ENCODE results near the gene MGST2. TPM values are rescaled to one million over a fixed set of nuclear protein-coding genes. Genes with fewer than 3 reads are reported as not detected.

Gene MGST2
- total and polyA plus RNA-seq, 4 donors = 51.7 to 171 (median 60.1) TPM

GRCh38 chr4:139628184-139629012 lies 37.2 kb upstream of the MGST2 start:
- 67 to 83% methylated on average over 16 of the region's 16 CpGs for WGBS, 2 donors
- no peaks in the 10 kb centered on the region for H3K9me3 ChIP-seq (ENCODE audit: control insufficient read depth in 4 of 4, insufficient read depth in 3 of 4, low read length in 3 of 4)
- H3K4me1 ChIP-seq (ENCODE audit: control insufficient read depth in 5 of 5, insufficient read depth in 5 of 5, low read length in 5 of 5) = peaks cover 0 to 2% (median 0%) of the 10 kb centered on the region in 5 donors
- H3K4me3 ChIP-seq = no peak overlapping the region
- no peaks in the 10 kb centered on the region for H3K27me3 ChIP-seq (ENCODE audit: control insufficient read depth in 3 of 3, insufficient read depth in 3 of 3, low read length in 2 of 3)
- DNase-seq (peak; percentile 25 to 46 (median 40)), ATAC-seq (ENCODE audit: insufficient read depth, low FRiP score) (peak; percentile 47)
- H3K27ac ChIP-seq (ENCODE audit: low read depth in 1 of 2, low read length in 1 of 2) = no peak overlapping the region
- H3K36me3 ChIP-seq (ENCODE audit: control insufficient read depth in 4 of 4, insufficient read depth in 4 of 4, low read length in 4 of 4) = no peaks in the 10 kb centered on the region
- no peak for TF ChIP-seq CTCF (IDR thresholded peaks at IDR 0.05; ENCODE audit: control extremely low read depth, extremely low read depth)
- H3K9ac ChIP-seq (ENCODE audit: insufficient read depth in 1 of 2, low read length in 2 of 2) = no peak overlapping the region

GRCh38 chr4:139629436-139630125 lies 36.0 kb upstream of the MGST2 start:
- DNase-seq = no peak
- Histone ChIP-seq H3K4me3 (no peak overlapping the region), H3K36me3 (ENCODE audit: control insufficient read depth in 4 of 4, insufficient read depth in 4 of 4, low read length in 4 of 4) (no peaks in the 10 kb centered on the region), H3K27ac (ENCODE audit: low read depth in 1 of 2, low read length in 1 of 2) (no peak overlapping the region), H3K27me3 (ENCODE audit: control insufficient read depth in 3 of 3, insufficient read depth in 3 of 3, low read length in 2 of 3) (no peaks in the 10 kb centered on the region), H3K9me3 (ENCODE audit: control insufficient read depth in 4 of 4, insufficient read depth in 3 of 4, low read length in 3 of 4) (no peaks in the 10 kb centered on the region), H3K9ac (ENCODE audit: insufficient read depth in 1 of 2, low read length in 2 of 2) (no peak overlapping the region), H3K4me1 (ENCODE audit: control insufficient read depth in 5 of 5, insufficient read depth in 5 of 5, low read length in 5 of 5) (peaks cover 0 to 2% (median 0%) of the 10 kb centered on the region in 5 donors)
- no peak for ATAC-seq (ENCODE audit: insufficient read depth, low FRiP score)
- TF ChIP-seq CTCF (IDR thresholded peaks at IDR 0.05; ENCODE audit: control extremely low read depth, extremely low read depth) = no peak
- 64% methylated on average over 3 of the region's 3 CpGs for WGBS, 2 donors

- no peak for TF ChIP-seq CTCF (IDR thresholded peaks at IDR 0.05; ENCODE audit: control extremely low read depth, extremely low read depth)
- 95 to 99% methylated on average over 1 of the region's 1 CpG for WGBS, 2 donors
- Histone ChIP-seq H3K36me3 (ENCODE audit: control insufficient read depth in 4 of 4, insufficient read depth in 4 of 4, low read length in 4 of 4) (no peaks in the 10 kb centered on the region), H3K9ac (ENCODE audit: insufficient read depth in 1 of 2, low read length in 2 of 2) (no peak overlapping the region), H3K27ac (ENCODE audit: low read depth in 1 of 2, low read length in 1 of 2) (no peak overlapping the region), H3K4me1 (ENCODE audit: control insufficient read depth in 5 of 5, insufficient read depth in 5 of 5, low read length in 5 of 5) (peaks cover 0 to 2% (median 0%) of the 10 kb centered on the region in 5 donors), H3K27me3 (ENCODE audit: control insufficient read depth in 3 of 3, insufficient read depth in 3 of 3, low read length in 2 of 3) (no peaks in the 10 kb centered on the region), H3K9me3 (ENCODE audit: control insufficient read depth in 4 of 4, insufficient read depth in 3 of 4, low read length in 3 of 4) (no peaks in the 10 kb centered on the region), H3K4me3 (no peak overlapping the region)
- DNase-seq (no peak), ATAC-seq (ENCODE audit: insufficient read depth, low FRiP score) (no peak)
Measured at GRCh38 chr4:139630126-139630495, 35.5 kb upstream of the MGST2 start.

Data from lung (tissue), 12 donors.